Astrocyte of the cerebellum (primary cell): ENCODE data around the gene PNPLA1.
"Not testable (repeated sequence)": the region's sequence is repeated elsewhere in the genome, so short reads cannot be mapped to it uniquely, and the experiment has no call there.

ENCODE experiments used
- DNase-seq: peaks from one replicate; pipeline ENCODE4 v3.0.0-alpha.2; 2011; ENCODE audit warnings: low read depth
- H3K4me3 ChIP-seq: 2 replicates; pipeline ENCODE4 v1.5.1; 2011; ENCODE audit warnings: mild to moderate bottlenecking, low read depth, low read length, moderate library complexity
- CTCF ChIP-seq: IDR thresholded peaks from 2 replicates; pipeline ENCODE4 v1.5.1; 2012; ENCODE audit warnings: low read length, low read depth, moderate library complexity, mild to moderate bottlenecking; ENCODE audit errors: missing control alignments
- in situ Hi-C: cut with HindIII; loops from 2 replicates; pipeline ENCODE4 v1.10.0; 2017; ENCODE audit warnings: low sequenced_read_pairs

Gene PNPLA1

GRCh38 chr6:36334832-36335459 lies 65.1 kb downstream of the PNPLA1 start:
- no peak overlapping the region for H3K4me3 ChIP-seq
- in situ Hi-C loops = no loop called here
- no peak for DNase-seq
- no peak for TF ChIP-seq CTCF

- no peak for DNase-seq
- H3K4me3 ChIP-seq = no peak overlapping the region
- in situ Hi-C loops = no loop called here
- TF ChIP-seq CTCF = no peak
Observed at GRCh38 chr6:36335465-36336207, 65.8 kb downstream of the PNPLA1 start.

- H3K4me3 ChIP-seq = no peak overlapping the region
- no peak for DNase-seq
- in situ Hi-C loops = no loop called here
- no peak for TF ChIP-seq CTCF
Observed at GRCh38 chr6:36336208-36336710, 66.4 kb downstream of the PNPLA1 start.

- DNase-seq = no peak
- no peak within 1 kb of the TSS for H3K4me3 ChIP-seq
- no peak for TF ChIP-seq CTCF
- in situ Hi-C loops = no loop called here
Observed at GRCh38 chr6:36336779-36337241, 67.0 kb downstream of the PNPLA1 start, which contains the start of gene BNIP5. TSS of gene BNIP5 (minus strand) at chr6:36336888. CDS start at chr6:36330690, 6,198 bp downstream.

- H3K4me3 ChIP-seq = no peak overlapping the region
- in situ Hi-C loops = no loop called here
- no peak for TF ChIP-seq CTCF
- DNase-seq = no peak
Observed at GRCh38 chr6:36337814-36338213, 68.0 kb downstream of the PNPLA1 start.

- in situ Hi-C loops, H3K4me3 ChIP-seq, DNase-seq: not testable (repeated sequence)
Observed at GRCh38 chr6:36338223-36338622, 68.4 kb downstream of the PNPLA1 start.

GRCh38 chr6:36339146-36339545 lies 69.3 kb downstream of the PNPLA1 start:
- DNase-seq = no peak
- in situ Hi-C loops = no loop called here
- no peak for TF ChIP-seq CTCF
- H3K4me3 ChIP-seq = no peak overlapping the region
